GM12878 (cell line): ENCODE results near the gene NR3C1. TPM values are rescaled to one million over a fixed set of nuclear protein-coding genes. Genes with fewer than 3 reads are reported as not detected.

ENCODE experiments used
- ATAC-seq: fragments of 200-7000 bp; cut with Tn5 transposase; 3 replicates; pipeline ENCODE4 v1.9.1; 2020; ENCODE audit warnings: mild to moderate bottlenecking, moderate library complexity
- BruUV-seq: library from RNA; stranded (reverse); fragments of 400-500 nt; replicated peaks from 2 replicates; lab custom pipeline; 2021; lab: Mats Ljungman, UMichigan
- CTCF ChIA-PET: fragments of 300-600 bp; sonication (Branson Sonifier 250); formaldehyde crosslinking; extraction: SDS; loops from one replicate; lab custom pipeline; 2021; ENCODE audit warnings: inconsistent platforms; lab: Yijun Ruan, JAX
- POLR2A ChIA-PET: fragments of 350-600 bp; formaldehyde crosslinking; extraction: SDS; loops from one replicate; lab custom pipeline; 2021; ENCODE audit warnings: inconsistent platforms; lab: Charles Lee
- RAD21 ChIA-PET: fragments of 300-600 bp; sonication (Branson Sonifier 250); formaldehyde crosslinking; loops from one replicate; lab custom pipeline; 2023; ENCODE audit warnings: antibody characterized with exemption; ENCODE audit not compliant: unreplicated experiment; lab: Charles Lee
- SMC1A ChIA-PET: fragments of 300-600 bp; sonication (Branson Sonifier 250); formaldehyde crosslinking; loops from one replicate; lab custom pipeline; 2023; ENCODE audit not compliant: unreplicated experiment, uncharacterized antibody; lab: Charles Lee
- DNase-seq: peaks from one replicate; pipeline ENCODE4 v3.0.0-alpha.2; 2011; ENCODE audit warnings: low read depth, low spot score
- FAIRE-seq: peaks from 3 replicates; lab custom pipeline; 2011; peaks lifted over from hg19 to GRCh38; lab: Jason Lieb, UNC
- H2AFZ ChIP-seq: 2 replicates; pipeline ENCODE4 v1.6.0; 2011; ENCODE audit warnings: low read depth, low read length, control low read depth; ENCODE audit not compliant: control insufficient read depth
- H3K27ac ChIP-seq: 2 replicates; pipeline ENCODE4 v1.5.1; 2011; ENCODE audit warnings: control low read depth; ENCODE audit not compliant: control insufficient read depth, insufficient read depth
- H3K27me3 ChIP-seq, 2 experiments: replicated peaks in 1 of 2; 2 replicates each; pipeline versions ENCODE4 v1.6.0 to v1.6.1; 2011; ENCODE audit warnings: low read length in 1 of 2; ENCODE audit not compliant: control insufficient read depth in 2 of 2, insufficient read depth in 2 of 2
- H3K36me3 ChIP-seq, 2 experiments: 2 replicates each; pipeline ENCODE4 v1.5.1; 2011; ENCODE audit warnings: low read length in 1 of 2; ENCODE audit not compliant: control insufficient read depth in 2 of 2, insufficient read depth in 2 of 2
- H3K4me1 ChIP-seq: 2 replicates; pipeline ENCODE4 v1.6.1; 2011; ENCODE audit warnings: mild to moderate bottlenecking, low read length, moderate library complexity, mixed read lengths; ENCODE audit not compliant: control insufficient read depth, insufficient read depth
- H3K4me2 ChIP-seq: 2 replicates; pipeline ENCODE4 v1.6.0; 2011; ENCODE audit warnings: control low read depth; ENCODE audit not compliant: control insufficient read depth, insufficient read depth
- H3K4me3 ChIP-seq: fragments of 200-600 bp; sonication (generic); 2 replicates; pipeline ENCODE4 v1.5.1; 2016
- H3K79me2 ChIP-seq: 2 replicates; pipeline ENCODE4 v1.6.0; 2011; ENCODE audit warnings: low read length; ENCODE audit not compliant: control insufficient read depth, insufficient read depth
- H3K9ac ChIP-seq: 2 replicates; pipeline ENCODE4 v1.8.0; 2011; ENCODE audit warnings: low read length, control low read depth, mixed read lengths; ENCODE audit not compliant: control insufficient read depth, insufficient read depth
- H3K9me3 ChIP-seq: replicated peaks from 3 replicates; pipeline ENCODE4 v1.5.1; 2011; ENCODE audit warnings: mild to moderate bottlenecking, low read length; ENCODE audit not compliant: control insufficient read depth, insufficient read depth
- H4K20me1 ChIP-seq: 2 replicates; pipeline ENCODE4 v1.6.0; 2011; ENCODE audit not compliant: control insufficient read depth, insufficient read depth
- NFYB ChIP-seq: IDR thresholded peaks from 2 replicates; pipeline ENCODE4 v1.6.1; 2011; ENCODE audit warnings: low read depth, mild to moderate bottlenecking, low read length, improper control_type of control experiment, moderate library complexity; ENCODE audit not compliant: insufficient read depth
- POLR2AphosphoS2 ChIP-seq: IDR thresholded peaks from 2 replicates; pipeline ENCODE4 v1.6.1; 2011; ENCODE audit warnings: low read depth, mild to moderate bottlenecking, low read length, improper control_type of control experiment, moderate library complexity
- SMAD1 ChIP-seq: fragments of 450-650 bp; IDR thresholded peaks from 2 replicates; pipeline ENCODE4 v1.6.1; 2018; ENCODE audit warnings: mild to moderate bottlenecking, low read depth; ENCODE audit not compliant: partially characterized antibody
- SREBF1 ChIP-seq: IDR thresholded peaks from 2 replicates; pipeline ENCODE4 v1.6.1; 2012; ENCODE audit warnings: mild to moderate bottlenecking, low read length
- USF2 ChIP-seq: IDR thresholded peaks from 2 replicates; pipeline ENCODE4 v1.6.1; 2011; ENCODE audit warnings: low read depth, low read length, improper control_type of control experiment, borderline replicate concordance
- in situ Hi-C: fragments of 300-500 bp; cut with MboI; formaldehyde crosslinking; loops from 9 replicates; pipeline ENCODE4 v1.14.3; 2018; ENCODE audit warnings: mixed read lengths
- intact Hi-C: fragments of 100-400 bp; cut with micrococcal nuclease; formaldehyde crosslinking; loops from one replicate; pipeline ENCODE4 v1.14.2; 2022; ENCODE audit not compliant: unreplicated experiment
- polyA plus RNA-seq, 11 experiments: library from polyadenylated mRNA; depleted of rRNA in 4 of 11; unstranded in 6 of 11; stranded (reverse) in 5 of 11; fragments of >200 nt; fragmentation: Nextera tagmentation in 4 of 11; fragmentation: Illumina TruSeq in 1 of 11; extraction: Ambion mirVana in 4 of 11; extraction: Trizol in 1 of 11; gene quantifications; 1 replicate in 1 of 11; 2 replicates in 10 of 11; pipeline versions ENCODE4 v1.2.1 to v1.2.3, GENCODE V29; 2011 to 2016; ENCODE audit warnings: inconsistent platforms in 2 of 11, missing spikeins in 2 of 11, low read depth in 1 of 11
- total RNA-seq, 4 experiments: library from RNA; depleted of rRNA in 3 of 4; stranded (reverse); fragments of >200 nt in 3 of 4; fragmentation: Illumina TruSeq in 1 of 4; extraction: Trizol in 1 of 4; gene quantifications; 2 replicates each; pipeline versions ENCODE4 v1.2.1 to v1.2.3, GENCODE V29; 2013 to 2021

The NR3C1 gene
- total and polyA plus RNA-seq, 10 of the 15 experiments (the other 5 are each of a cell fraction or from before 2014, with no cell fraction given): 49.7 to 141 (median 109) TPM

DNA sequence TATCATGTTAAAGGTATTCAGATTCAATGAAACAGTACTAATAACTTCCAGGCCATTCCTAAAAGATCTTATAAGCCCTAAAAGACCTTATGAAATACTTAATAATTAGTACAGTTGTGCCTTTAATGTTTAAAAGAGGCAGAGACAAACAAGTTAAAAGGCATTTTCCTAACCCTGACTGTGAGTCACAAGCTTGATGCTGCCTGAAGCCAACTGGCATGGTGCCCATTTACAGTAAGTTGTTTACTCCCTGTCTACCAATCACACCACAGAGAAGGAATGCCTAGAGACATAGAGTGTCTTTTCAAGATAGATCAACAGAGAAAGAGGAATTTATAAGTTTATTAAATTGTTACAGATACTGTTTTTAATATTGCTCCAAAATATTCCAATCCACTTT is 47.8 kb downstream of the NR3C1 start:
- Histone ChIP-seq H4K20me1 (no peaks in the 10 kb centered on the region; the same call in 1 of the 2 replicates), H3K27me3 (no peaks in the 10 kb centered on the region), H3K79me2 (peaks cover 99% of the 10 kb centered on the region), H3K4me3 (no peak overlapping the region), H3K9me3 (no peaks in the 10 kb centered on the region), H3K4me2 (no peak overlapping the region), H3K36me3 (peaks cover 0 to 3% of the 10 kb centered on the region in 2 experiments; a peak in 2 of 4 replicates), H3K27ac (no peak overlapping the region), H3K4me1 (peaks cover 54% of the 10 kb centered on the region), H3K9ac (no peak overlapping the region), H2AFZ (no peak overlapping the region)
- DNase-seq (no peak), FAIRE-seq (no peak), ATAC-seq (peak; percentile 25; the same call in 2 of the 3 replicates)
- SMC1A ChIA-PET: interaction anchor here (1.0 to 2.9 kb wide), 5 partner anchors 8 to 70 kb away, joined by 4 to 10 read pairs (median 4); no protein-coding TSS in a partner anchor
- BruUV-seq: no TSS peak
- TF ChIP-seq POLR2AphosphoS2 (no peak), SREBF1 (no peak), SMAD1 (peak; percentile 76), USF2 (no peak), NFYB (0 out of 2 replicates have a peak, but pooled peaks have one; percentile 46)
- in situ Hi-C loops: no loop called here
- intact Hi-C loops: loop anchor here (2.0 kb wide), 1 partner anchor 43 kb away; no protein-coding TSS in a partner anchor
- CTCF ChIA-PET: interaction anchor here (1.5 kb wide), 2 partner anchors 14 to 15 kb away, joined by 4 read pairs; no protein-coding TSS in a partner anchor
- RAD21 ChIA-PET: interaction anchor here (0.7 to 1.9 kb wide), 5 partner anchors 10 to 470 kb away, joined by 3 to 7 read pairs (median 4); no protein-coding TSS in a partner anchor
- POLR2A ChIA-PET: no interaction called here
